Left ventricle myocardium inferior (tissue), 1 donor: ENCODE results near the gene SORCS2. TPM values are rescaled to one million over a fixed set of nuclear protein-coding genes. Genes with fewer than 3 reads are reported as not detected.

ENCODE experiments used
- DNase-seq: peaks from one replicate; pipeline ENCODE4 v3.0.0-alpha.2; 2020
- H3K27ac ChIP-seq: fragments of 200-600 bp; replicated peaks from 2 replicates; pipeline ENCODE4 v1.8.0; 2021
- H3K27me3 ChIP-seq: fragments of 200-600 bp; 2 replicates; pipeline ENCODE4 v1.8.0; 2021; ENCODE audit warnings: low read depth
- H3K36me3 ChIP-seq: fragments of 200-600 bp; 2 replicates; pipeline ENCODE4 v1.8.0; 2021
- H3K4me1 ChIP-seq: fragments of 200-600 bp; 2 replicates; pipeline ENCODE4 v1.8.0; 2021
- H3K4me3 ChIP-seq: fragments of 200-600 bp; 2 replicates; pipeline ENCODE4 v1.8.0; 2021; ENCODE audit warnings: mild to moderate bottlenecking, moderate library complexity
- H3K9me3 ChIP-seq: fragments of 200-600 bp; replicated peaks from 2 replicates; pipeline ENCODE4 v1.8.0; 2021
- intact Hi-C: fragments of 100-400 bp; cut with micrococcal nuclease; formaldehyde crosslinking; loops from one replicate; pipeline ENCODE4 v1.11.0; 2022
- total RNA-seq: library from RNA; stranded (reverse); fragmentation: NEBNext Ultra II Directional; extraction: Animal tissue kit (Norgen Biotek cat#: 25700); gene quantifications from one replicate; pipeline ENCODE4 v1.2.1, GENCODE V29; 2021
- TF ChIP-seq, protein P1 (sequence below): fragments of 200-600 bp; IDR thresholded peaks from 2 replicates; pipeline ENCODE4 v1.8.0; 2021; ENCODE audit warnings: antibody characterized with exemption, mild to moderate bottlenecking, borderline replicate concordance
- donor health status: DM: no; HTN: yes; CAD: no; lungs with severe emphysema.

SORCS2 gene
- total RNA-seq, 1 donor from 2014 or later, result 1.2 TPM

GRCh38 chr4:7193030-7193958 is 956 bp downstream of the SORCS2 start:
- peaks cover 79% of the 10 kb centered on the region for H3K27me3 ChIP-seq
- intact Hi-C loops, result loop anchor here (5.0 to 10.0 kb wide), 2 partner anchors 104 to 522 kb away; no protein-coding TSS in a partner anchor
- no peak overlapping the region for H3K27ac ChIP-seq
- no peak for DNase-seq
- H3K9me3 ChIP-seq, result no peaks in the 10 kb centered on the region
- TF ChIP-seq, protein P1, sequence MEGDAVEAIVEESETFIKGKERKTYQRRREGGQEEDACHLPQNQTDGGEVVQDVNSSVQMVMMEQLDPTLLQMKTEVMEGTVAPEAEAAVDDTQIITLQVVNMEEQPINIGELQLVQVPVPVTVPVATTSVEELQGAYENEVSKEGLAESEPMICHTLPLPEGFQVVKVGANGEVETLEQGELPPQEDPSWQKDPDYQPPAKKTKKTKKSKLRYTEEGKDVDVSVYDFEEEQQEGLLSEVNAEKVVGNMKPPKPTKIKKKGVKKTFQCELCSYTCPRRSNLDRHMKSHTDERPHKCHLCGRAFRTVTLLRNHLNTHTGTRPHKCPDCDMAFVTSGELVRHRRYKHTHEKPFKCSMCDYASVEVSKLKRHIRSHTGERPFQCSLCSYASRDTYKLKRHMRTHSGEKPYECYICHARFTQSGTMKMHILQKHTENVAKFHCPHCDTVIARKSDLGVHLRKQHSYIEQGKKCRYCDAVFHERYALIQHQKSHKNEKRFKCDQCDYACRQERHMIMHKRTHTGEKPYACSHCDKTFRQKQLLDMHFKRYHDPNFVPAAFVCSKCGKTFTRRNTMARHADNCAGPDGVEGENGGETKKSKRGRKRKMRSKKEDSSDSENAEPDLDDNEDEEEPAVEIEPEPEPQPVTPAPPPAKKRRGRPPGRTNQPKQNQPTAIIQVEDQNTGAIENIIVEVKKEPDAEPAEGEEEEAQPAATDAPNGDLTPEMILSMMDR, result no peak
- peak overlapping the region; percentile 67 for H3K4me3 ChIP-seq
- H3K36me3 ChIP-seq, result no peaks in the 10 kb centered on the region
- H3K4me1 ChIP-seq, result peaks cover 20% of the 10 kb centered on the region

DNA sequence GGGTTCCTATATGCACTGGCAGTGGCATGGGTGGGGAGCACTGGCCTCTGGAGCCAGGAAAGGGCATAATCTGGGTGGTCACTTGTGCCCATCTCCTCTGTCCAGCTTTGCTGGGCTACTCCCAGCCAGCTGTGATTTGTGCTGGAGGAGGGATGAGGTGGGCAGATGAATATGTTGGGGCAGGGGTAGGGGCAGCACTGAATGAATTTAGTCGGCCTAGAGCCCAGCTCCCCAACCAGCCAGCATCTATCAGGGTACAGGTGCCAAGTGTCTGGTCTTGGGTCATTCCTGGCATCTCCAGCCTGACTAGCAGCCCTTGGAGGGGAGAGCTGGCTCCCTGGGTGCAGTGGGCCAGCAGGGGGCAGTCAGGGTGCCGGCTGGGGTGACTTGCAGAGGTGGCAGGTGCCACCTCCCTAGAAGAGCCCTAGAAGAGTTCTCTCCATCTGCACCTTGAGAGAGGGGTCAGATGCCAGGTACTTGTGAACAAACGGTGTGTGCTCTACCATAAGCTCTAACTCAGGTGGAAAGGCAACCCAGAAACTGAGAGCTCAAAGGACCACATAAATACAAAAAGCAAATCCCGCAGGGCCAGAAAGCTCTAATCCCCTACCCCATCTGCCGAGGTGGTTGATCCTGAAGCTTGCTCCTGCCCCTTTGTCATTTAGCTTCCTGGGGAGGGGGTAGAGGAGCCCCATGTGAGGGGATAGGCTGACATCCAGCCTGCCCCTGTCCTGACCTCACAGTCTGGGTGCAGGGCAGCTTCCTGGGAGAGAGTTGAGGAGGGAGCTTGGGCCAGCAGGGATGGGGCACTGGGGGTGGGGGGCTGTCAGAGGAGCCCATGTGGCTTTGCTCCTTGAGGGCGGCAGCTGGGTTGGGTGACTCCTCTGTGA is 2.2 kb downstream of the SORCS2 start:
- Histone ChIP-seq H3K27ac (no peak overlapping the region), H3K4me3 (no peak overlapping the region), H3K27me3 (peaks cover 69% of the 10 kb centered on the region), H3K9me3 (no peaks in the 10 kb centered on the region), H3K4me1 (peaks cover 20% of the 10 kb centered on the region), H3K36me3 (no peaks in the 10 kb centered on the region)
- TF ChIP-seq, protein P1, result peak; percentile 62
- intact Hi-C loops, result loop anchor here (5.0 to 10.0 kb wide), 2 partner anchors 103 to 520 kb away; no protein-coding TSS in a partner anchor
- peak; percentile 42 for DNase-seq

DNA sequence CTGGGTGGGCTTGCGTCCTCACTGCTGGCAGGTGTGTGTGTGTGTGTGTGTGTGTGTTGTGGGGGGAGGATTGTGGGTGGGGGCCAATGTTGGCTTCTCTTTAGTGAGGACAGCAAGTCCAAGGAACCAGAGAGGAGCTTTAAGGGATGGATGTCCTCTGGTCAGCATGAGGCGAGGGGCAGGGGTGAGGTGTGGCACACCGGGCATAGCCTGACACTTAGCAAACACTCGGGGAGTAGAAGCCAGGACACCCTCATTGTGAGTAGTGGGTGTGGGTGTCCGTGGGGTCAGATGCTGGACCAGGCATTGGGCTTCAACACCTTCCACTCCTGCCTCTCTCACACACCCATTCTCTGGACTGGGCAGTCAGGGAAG is 2.8 kb downstream of the SORCS2 start:
- Histone ChIP-seq H3K36me3 (no peaks in the 10 kb centered on the region), H3K4me3 (no peak overlapping the region), H3K27me3 (peaks cover 63% of the 10 kb centered on the region), H3K4me1 (peaks cover 20% of the 10 kb centered on the region), H3K27ac (no peak overlapping the region), H3K9me3 (no peaks in the 10 kb centered on the region)
- no peak for DNase-seq
- TF ChIP-seq, protein P1, result no peak
- intact Hi-C loops, result loop anchor here (10.0 kb wide), 1 partner anchor 520 kb away; no protein-coding TSS in a partner anchor

DNA sequence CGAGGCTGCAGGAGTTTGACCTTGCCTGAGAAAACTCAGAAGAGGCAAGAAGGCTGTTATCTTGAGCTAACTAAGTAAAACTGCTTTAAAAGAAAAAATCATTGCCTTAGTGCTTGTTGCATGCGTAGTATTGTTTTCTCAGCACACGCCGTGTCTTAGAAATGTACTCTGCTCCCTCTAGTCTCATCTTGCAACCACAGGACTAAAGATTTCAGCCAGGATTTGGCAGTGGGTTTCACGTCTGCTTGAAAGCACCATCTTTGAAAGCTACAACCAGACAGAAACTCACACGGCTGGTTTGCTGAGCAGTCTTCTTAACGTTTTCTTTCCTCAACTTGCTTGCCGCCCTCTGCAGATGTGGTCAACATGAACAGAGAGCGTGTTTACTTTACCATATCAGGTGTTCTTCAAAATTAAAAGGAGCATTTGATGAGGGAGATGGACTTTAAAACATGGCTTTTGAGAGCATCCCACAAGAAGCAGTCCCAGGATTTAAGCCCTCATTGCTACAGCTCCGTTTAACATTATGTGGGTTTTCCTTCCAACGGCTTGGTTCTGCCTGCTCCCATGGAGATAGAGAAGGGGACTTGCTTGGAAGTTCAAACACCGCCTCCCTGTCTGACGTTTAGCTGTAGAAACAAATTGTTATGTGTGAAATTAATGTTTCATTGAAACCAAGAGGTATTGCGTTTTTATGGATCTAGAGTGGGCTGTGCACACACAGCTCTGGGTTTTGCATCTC is 3.4 kb downstream of the SORCS2 start:
- intact Hi-C loops, result loop anchor here (10.0 kb wide), 1 partner anchor 519 kb away; no protein-coding TSS in a partner anchor
- H3K36me3 ChIP-seq, result no peaks in the 10 kb centered on the region
- peaks cover 57% of the 10 kb centered on the region for H3K27me3 ChIP-seq
- no peak overlapping the region for H3K27ac ChIP-seq
- H3K9me3 ChIP-seq, result no peaks in the 10 kb centered on the region
- H3K4me3 ChIP-seq, result no peak overlapping the region
- peaks cover 20% of the 10 kb centered on the region for H3K4me1 ChIP-seq
- TF ChIP-seq, protein P1, result no peak
- DNase-seq, result no peak

DNA sequence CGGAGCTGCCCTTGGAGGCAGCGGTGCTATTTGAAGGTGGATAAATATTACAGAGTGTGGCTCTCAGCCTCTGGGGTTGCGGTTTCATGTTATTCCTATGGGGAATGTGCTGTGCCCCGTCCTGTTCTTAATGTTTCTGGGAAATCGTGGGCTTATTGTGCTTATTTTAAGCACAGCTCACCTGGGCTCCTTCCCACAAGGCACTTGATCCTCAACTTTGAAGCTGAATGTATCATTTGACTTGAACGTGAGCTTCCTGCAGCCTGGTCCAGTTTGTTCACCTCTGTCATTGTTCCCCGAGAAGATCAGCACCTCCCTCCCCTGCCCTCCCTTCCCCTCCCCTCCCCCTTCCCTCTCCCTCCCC is 3.9 kb downstream of the SORCS2 start:
- H3K27me3 ChIP-seq, result peaks cover 52% of the 10 kb centered on the region
- no peaks in the 10 kb centered on the region for H3K36me3 ChIP-seq
- TF ChIP-seq, protein P1, result no peak
- H3K4me3 ChIP-seq, result no peak overlapping the region
- H3K9me3 ChIP-seq, result no peaks in the 10 kb centered on the region
- intact Hi-C loops, result loop anchor here (10.0 kb wide), 1 partner anchor 519 kb away; no protein-coding TSS in a partner anchor
- no peak for DNase-seq
- H3K4me1 ChIP-seq, result peaks cover 20% of the 10 kb centered on the region
- no peak overlapping the region for H3K27ac ChIP-seq
